GM21381 (cell line): ENCODE measurements around the gene KCTD2.
"Not testable (repeated sequence)": the region's sequence is repeated elsewhere in the genome, so short reads cannot be mapped to it uniquely, and the experiment has no call there.

Experiments
- ATAC-seq: cut with Tn5 transposase; IDR thresholded peaks from one replicate; pipeline ENCODE4 v1.9.1; 2021; ENCODE audit warnings: mild to moderate bottlenecking, moderate library complexity; ENCODE audit not compliant: unreplicated experiment

KCTD2 gene

GRCh38 chr17:75019710-75020109 lies 27.3 kb upstream of the KCTD2 start:
- no peak for ATAC-seq

- no peak for ATAC-seq
Observed at GRCh38 chr17:75020331-75021110, 26.5 kb upstream of the KCTD2 start.

- no peak for ATAC-seq
Observed at GRCh38 chr17:75024686-75025397, 22.2 kb upstream of the KCTD2 start.

- ATAC-seq: not testable (repeated sequence)
Observed at GRCh38 chr17:75025398-75025734, 21.7 kb upstream of the KCTD2 start.

GRCh38 chr17:75026650-75027049 lies 20.4 kb upstream of the KCTD2 start:
- not testable (repeated sequence) for ATAC-seq

GRCh38 chr17:75030161-75030560 lies 16.9 kb upstream of the KCTD2 start:
- ATAC-seq: no peak

- ATAC-seq: no peak
Observed at GRCh38 chr17:75031972-75032719, 14.9 kb upstream of the KCTD2 start.

GRCh38 chr17:75032720-75033280 lies 14.2 kb upstream of the KCTD2 start:
- no peak for ATAC-seq

GRCh38 chr17:75033346-75034235 lies 13.4 kb upstream of the KCTD2 start:
- ATAC-seq: peak; percentile 45

GRCh38 chr17:75034236-75034908 lies 12.7 kb upstream of the KCTD2 start:
- peak; percentile 61 for ATAC-seq

GRCh38 chr17:75036643-75037268 lies 10.3 kb upstream of the KCTD2 start:
- no peak for ATAC-seq

- ATAC-seq: no peak
Observed at GRCh38 chr17:75039238-75039637, 7.8 kb upstream of the KCTD2 start.

- ATAC-seq: no peak
Observed at GRCh38 chr17:75041656-75042280, 5.3 kb upstream of the KCTD2 start.

- ATAC-seq: not testable (repeated sequence)
Observed at GRCh38 chr17:75043789-75044188, 3.2 kb upstream of the KCTD2 start.

GRCh38 chr17:75044716-75045115 lies 2.3 kb upstream of the KCTD2 start:
- no peak for ATAC-seq

- ATAC-seq: not testable (repeated sequence)
Observed at GRCh38 chr17:75045946-75046406, 1.0 kb upstream of the KCTD2 start.

- ATAC-seq: peak; percentile 16
Observed at GRCh38 chr17:75047398-75048098, 523 bp downstream of the KCTD2 start.

GRCh38 chr17:75048249-75048878 lies 1.3 kb downstream of the KCTD2 start:
- no peak for ATAC-seq
